ENCODE measurements around the gene RASD2.

RASD2 gene

DNA sequence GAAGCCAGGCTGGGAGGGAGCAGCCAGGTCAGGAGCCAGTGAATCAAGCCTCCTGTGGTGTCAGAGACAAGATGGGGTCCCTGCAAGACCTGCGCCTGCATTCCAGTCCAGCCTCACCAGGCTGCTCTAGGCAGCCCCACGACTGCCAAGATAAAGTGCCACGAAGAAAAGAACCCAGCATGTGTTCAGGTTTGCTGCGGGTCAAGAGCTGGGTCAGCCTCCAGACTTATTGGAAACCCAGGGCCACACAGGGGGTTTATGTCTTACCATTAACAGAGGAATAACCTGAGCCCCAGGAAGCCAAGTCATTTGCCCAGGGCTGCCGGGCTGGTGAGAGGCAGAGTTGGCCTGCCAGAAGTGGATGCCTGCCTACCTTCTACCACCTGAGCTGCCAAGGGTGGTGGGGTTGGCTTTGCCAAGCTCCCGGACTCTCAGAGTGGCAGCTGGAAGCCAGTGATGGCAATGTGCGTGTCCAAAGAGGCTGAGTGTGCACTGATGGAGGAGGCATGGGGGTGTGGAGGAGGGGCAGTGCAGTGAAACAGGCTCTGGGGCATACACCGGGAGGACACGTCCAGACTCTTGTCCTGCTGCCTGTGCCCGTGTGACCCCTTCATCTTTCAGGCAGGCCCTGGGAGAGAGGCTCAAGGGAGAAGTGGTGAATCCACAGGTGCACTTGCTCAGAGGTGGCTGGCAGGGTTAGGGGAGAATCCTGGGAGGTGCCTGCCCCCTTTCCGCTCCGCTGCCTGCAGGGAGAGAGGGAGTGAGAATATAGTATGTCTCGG is 1.7 kb downstream of the RASD2 start:
- DNase-seq: no peak

DNA sequence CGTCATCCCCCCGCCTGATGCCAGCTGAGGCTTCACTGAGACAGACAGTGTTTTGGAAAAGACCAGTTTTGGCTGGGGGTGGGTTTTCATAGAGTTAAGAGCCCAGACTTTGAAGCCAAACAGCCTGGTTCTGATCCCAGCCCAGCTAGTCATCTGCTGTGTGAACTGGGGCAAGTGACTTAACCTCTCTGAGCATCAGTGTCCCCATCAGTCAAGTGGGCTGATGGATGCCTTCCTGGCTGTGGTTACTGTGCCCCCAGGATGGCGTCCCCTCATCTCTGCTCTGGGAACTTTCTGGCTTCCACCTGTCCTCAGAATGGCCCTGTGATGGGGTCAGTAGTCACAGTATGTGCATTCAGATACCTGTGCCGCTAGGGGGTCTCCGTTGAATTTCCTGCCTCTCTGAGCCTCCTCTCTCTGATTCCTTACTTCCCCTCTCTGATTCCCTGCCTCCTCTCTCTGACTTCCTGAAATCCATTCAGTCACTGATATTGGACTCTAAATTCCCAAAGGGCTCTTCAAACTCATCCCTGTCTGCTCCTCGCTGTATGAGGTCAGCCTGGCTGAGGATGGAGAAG is 2.4 kb downstream of the RASD2 start:
- no peak for DNase-seq

DNA sequence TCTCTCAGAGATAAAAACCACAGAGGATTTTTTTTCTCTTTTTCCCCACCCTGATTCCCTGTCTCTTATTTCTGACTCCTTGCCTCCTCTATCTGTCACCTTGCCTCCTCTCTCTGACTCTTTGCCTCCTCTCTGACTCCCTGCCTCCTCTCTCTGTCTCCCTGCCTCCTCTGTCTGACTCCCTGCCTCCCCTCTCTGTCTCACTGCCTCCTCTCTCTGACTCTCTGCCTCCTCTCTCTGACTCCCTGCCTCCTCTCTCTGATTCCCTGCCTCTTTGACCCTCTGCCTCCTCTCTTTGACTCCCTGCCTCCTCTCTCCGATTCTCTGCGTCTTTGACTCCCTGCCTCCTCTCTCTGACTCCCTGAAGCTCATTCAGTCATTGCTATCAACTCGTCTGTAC is 3.1 kb downstream of the RASD2 start:
- DNase-seq: no peak

DNA sequence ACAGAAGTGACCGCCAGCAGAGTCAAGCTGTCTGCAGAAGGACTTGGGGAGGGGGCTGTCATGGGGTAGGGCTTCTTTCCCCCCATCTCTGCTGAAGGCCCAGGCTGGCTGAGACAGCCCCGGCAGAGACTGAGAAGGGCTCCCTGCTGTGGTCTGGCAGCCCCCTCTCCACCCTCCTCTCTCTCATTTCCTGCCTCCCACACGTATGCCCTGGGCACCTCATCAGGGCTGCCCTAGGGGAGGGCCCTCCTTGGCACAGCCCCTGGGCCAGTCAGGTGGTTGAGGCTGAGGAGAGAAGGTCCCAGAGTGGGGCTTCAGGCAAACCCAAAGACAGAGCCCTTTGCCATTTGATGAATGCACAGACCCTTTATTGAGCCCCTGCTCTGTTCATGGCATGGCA is 3.6 kb downstream of the RASD2 start:
- DNase-seq: no peak

DNA sequence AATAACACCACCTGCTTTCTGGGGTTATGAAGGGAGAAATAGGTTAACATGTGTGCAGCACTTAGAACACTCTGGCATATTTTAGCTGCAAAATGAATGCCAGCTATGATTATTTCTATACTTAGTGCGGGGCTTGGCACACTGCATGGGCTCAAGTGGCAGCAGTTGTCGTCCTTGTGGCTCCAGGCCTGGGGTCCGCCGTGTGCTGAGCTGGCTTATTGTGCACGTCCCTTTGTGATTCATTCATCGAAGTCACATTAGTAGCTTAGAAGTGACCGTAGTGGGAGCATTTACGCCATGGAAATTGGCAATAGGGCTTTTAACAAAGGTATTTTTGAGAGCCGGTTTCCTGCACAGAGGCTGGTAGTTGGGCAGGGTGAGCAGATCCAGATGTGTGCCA is 4.2 kb downstream of the RASD2 start:
- no peak for DNase-seq

DNA sequence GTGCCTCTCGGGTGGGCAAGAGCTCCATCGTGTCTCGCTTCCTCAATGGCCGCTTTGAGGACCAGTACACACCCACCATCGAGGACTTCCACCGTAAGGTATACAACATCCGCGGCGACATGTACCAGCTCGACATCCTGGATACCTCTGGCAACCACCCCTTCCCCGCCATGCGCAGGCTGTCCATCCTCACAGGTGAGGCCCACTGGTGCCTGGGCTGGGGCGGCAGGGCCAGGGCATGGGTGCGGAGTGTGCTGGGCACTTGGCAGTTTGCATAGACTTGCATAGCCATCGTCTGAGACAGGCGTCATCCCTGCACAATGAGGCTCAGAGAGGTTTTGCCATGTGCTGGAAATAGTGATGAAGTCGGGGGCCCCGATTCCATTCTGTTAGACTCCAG is 6.3 kb downstream of the RASD2 start:
- DNase-seq: no peak

DNA sequence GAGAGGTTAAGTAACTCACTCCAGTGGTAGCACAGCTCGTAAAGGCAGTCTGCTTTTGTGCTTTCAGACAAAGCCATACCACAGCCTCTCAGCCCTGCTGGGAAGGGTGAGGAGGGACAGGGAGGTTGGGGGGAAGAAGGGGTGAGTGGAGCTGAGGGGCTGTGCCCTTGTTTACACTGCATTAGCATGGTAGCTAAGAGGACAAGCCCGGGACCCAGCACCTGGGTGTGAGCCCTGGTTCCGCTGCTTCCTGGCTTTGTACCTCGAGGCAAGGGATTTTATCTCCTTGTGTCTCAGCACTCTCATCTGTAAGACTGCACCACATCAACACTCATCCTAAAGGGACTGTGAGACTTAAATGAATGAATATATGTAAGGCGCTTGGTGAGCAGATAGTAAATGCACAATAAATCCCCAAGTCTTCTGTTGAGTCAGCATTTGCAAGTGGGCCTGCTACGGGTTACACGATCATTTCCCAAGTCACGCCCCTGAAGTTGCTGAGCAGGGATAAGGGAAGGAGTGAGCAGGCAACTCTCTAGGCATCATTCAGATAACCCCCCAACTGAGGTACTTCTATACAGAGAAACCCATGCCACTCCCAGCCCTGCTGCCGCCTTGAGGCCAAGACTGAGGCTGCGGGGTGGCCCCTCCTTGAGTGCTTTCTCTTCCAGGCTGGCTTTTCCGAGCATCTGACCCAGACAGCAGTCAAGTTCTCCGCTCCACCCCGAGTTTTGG is 7.5 kb downstream of the RASD2 start:
- DNase-seq: no peak

DNA sequence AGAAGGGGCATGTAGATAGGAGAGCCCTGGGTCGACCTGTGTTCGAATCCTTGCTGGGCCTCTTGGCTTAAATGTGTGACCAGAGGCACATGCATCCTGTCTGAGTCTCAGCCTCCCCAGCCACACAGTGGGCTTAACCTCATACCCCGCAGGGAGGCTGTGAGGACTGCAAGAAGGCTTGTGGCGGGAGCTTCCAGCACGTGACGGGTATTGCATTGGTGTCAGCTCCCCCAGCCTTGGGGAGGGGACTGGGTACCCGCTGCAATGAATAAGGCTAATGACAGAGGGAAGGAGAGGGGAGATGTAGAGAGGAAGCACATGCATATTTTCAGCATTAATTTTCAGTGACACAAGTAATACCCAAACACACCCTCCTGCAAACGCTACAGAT is 8.1 kb downstream of the RASD2 start:
- DNase-seq: peak; percentile 34

DNA sequence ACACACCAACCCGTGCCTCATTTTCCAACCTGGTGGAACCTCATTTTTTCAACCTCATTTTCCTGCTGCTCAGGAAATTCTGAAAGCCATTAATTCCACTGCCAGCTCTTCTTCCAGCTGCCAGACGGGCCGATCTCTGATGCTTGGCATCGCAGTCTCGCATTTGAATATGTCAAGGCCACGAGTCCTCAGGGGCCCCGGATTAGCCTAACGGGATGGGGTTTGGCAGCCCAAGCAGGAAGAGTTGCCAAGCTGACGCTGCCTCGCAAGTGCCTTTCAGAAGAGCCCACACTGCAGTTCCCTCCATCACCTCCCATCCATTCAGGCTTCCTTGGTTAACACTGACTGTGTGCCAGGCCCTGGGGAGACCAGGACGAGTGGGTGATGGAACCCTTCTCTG is 8.7 kb downstream of the RASD2 start:
- no peak for DNase-seq

DNA sequence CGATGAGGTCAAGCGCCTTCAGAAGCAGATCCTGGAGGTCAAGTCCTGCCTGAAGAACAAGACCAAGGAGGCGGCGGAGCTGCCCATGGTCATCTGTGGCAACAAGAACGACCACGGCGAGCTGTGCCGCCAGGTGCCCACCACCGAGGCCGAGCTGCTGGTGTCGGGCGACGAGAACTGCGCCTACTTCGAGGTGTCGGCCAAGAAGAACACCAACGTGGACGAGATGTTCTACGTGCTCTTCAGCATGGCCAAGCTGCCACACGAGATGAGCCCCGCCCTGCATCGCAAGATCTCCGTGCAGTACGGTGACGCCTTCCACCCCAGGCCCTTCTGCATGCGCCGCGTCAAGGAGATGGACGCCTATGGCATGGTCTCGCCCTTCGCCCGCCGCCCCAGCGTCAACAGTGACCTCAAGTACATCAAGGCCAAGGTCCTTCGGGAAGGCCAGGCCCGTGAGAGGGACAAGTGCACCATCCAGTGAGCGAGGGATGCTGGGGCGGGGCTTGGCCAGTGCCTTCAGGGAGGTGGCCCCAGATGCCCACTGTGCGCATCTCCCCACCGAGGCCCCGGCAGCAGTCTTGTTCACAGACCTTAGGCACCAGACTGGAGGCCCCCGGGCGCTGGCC is 11.0 kb downstream of the RASD2 start:
- no peak for DNase-seq

DNA sequence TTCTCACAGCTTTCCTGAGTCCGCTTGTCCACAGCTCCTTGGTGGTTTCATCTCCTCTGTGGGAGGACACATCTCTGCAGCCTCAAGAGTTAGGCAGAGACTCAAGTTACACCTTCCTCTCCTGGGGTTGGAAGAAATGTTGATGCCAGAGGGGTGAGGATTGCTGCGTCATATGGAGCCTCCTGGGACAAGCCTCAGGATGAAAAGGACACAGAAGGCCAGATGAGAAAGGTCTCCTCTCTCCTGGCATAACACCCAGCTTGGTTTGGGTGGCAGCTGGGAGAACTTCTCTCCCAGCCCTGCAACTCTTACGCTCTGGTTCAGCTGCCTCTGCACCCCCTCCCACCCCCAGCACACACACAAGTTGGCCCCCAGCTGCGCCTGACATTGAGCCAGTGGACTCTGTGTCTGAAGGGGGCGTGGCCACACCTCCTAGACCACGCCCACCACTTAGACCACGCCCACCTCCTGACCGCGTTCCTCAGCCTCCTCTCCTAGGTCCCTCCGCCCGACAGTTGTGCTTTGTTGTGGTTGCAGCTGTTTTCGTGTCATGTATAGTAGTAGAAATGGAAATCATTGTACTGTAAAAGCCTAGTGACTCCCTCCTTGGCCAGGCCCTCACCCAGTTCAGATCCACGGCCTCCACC is 11.7 kb downstream of the RASD2 start:
- peak; percentile 70 for DNase-seq

DNA sequence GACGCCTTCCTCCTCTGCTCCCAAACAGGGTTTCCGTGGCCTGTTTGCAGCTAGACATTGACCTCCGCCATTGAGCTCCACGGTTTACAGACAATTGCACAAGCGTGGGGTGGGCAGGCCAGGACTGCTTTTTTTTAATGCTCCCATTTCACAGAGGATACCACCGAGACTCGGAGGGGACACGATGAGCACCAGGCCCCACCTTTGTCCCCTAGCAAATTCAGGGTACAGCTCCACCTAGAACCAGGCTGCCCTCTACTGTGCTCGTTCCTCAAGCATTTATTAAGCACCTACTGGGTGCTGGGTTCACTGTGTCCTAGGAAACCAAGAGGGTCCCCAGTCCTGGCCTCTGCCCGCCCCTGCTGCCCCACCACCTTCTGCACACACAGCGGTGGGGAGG is 12.2 kb downstream of the RASD2 start:
- DNase-seq: no peak

DNA sequence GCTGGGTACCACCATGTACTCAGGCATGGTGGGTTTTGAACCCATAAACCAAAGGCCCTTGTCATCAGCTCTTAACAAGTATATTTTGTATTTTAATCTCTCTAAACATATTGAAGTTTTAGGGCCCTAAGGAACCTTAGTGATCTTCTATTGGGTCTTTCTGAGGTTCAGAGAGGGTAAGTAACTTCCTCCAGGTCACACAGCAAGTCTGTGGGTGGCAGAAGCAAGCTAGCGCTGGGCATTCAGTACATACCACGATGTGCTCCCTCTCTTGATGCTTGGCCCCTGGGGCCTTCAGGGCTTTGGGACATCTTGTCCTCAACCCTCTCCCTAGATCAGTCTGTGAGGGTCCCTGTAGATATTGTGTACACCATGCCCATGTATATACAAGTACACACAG is 12.7 kb downstream of the RASD2 start:
- no peak for DNase-seq

DNA sequence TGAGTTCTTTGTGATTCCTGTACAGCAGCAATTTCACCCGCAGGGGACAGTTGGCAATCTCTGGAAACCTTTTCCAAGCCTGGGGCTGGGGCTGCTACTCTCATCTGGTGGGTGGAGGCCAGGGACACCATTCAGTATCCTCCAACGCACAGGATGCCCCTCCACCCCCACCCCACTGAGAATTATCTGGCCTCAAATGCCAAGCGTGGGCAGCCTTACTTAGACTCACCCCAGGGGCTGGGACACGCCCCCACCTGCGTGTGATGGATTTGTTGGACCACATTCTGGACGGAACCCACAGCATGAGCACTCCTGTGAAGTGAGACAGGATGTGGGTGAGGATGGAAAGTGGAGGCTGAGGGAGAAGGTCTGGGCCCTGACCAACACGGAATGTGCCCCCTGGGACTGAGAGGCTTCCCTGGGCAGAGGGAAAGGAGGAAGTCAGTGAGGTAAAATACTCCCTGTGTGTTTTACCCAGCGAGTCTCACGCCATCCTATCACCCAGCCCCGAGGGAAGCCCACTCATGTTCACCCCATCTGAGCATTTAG is 13.7 kb downstream of the RASD2 start:
- DNase-seq: no peak

DNA sequence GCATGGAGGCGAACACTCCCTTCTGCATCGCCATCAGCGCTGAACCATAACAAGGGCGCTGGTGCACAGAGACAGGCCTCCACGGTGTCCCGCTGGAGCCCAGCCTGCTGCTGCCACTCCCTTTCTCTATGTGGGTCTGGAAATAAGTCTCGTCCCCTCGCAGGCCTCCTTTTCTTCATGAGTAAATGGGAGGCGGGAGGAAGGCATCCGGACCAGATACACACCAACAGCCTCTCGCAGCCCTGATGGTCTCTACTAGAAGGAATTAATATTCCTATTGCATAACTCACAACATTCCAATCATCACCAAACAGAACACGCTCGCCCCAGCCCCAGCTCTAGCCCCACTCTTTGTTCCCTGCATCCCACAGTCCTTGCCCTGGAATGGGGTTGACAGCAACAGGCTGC is 14.9 kb downstream of the RASD2 start:
- peak; percentile 85 for DNase-seq

DNA sequence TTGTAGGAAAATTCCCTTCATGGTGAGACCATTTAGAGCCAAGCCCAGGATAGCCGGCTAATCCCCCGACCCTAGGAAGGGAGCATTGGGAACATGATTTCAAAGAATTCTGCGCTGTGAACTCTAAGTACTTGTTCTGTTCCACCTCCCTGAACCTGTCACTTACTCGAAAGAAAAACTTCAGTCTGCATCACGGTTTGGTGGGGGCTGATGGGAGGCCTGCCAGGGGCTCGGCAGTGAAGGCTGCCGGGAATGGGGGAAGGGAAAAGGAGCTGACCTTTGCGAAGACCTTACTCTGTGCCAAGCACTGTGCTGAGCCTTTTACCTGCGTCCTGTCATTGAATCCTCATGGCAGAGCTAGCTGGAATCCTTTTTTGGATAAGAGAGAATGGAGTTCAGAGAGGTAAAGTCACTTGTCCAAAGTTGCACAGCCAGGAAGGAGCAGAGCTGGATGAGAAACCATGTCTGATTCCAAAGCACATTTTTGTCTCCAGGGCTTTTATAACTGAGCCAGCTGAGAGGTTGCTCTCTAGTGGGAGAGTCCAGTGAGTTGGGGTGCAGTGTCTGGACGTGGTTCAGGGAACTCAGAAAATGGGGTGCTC is 15.4 kb downstream of the RASD2 start:
- no peak for DNase-seq

DNA sequence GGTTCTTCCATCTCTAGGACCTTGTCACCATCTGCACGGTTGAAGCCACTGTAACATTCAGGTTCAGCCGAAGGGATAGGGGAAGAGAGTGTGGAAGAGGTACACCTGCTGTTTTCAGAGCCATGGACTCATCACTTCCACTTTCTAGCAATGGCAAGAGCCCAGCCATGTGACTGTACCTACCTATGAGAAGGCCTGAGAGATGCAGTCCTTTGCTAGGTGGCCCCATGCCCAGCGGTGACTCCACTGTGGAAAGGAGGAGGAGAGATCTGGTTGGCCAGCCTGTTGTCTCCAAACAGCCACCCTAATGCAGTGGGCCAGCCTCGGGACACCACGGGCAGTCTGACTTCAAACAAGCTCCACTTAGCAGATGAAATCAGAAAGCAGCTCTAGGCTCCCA is 16.0 kb downstream of the RASD2 start:
- no peak for DNase-seq

DNA sequence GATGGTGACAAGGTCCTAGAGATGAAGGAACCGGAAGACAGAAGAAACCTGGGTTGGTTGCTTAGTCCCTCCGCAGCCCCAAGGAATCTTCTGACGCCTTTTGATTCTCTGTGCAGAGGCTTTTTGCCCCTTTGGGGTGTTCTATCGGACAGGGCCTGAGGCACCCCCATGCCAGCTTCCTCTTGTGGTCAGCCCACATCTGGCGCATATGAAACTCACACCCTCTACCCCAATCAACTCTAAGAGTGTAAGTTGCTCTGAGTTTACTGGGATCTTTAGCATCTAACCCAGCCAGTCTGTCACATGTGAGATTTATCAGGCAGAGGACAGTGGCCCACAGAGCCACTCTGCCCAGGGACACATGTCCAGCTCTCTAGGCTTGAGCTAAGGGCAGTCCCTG is 17.4 kb downstream of the RASD2 start:
- no peak for DNase-seq

DNA sequence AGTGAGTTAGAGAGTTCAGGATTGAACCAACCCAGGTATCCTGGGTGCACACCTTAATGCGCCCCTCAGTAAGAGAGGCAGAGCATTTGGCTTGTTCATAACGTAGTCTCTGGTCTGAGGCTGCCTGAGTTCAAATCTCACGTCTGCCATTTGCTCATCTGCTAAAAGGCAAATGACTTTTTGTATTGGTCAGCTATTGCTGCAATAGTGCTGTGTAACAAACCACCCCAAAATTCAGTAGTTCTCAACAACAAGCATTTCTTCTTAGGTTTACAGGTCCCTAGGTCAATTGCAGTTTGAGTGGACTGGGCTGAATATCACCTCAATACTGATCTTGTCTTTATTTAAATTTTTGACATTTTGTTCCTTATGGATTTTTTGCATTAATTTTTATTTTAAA is 18.1 kb downstream of the RASD2 start:
- DNase-seq: no peak

DNA sequence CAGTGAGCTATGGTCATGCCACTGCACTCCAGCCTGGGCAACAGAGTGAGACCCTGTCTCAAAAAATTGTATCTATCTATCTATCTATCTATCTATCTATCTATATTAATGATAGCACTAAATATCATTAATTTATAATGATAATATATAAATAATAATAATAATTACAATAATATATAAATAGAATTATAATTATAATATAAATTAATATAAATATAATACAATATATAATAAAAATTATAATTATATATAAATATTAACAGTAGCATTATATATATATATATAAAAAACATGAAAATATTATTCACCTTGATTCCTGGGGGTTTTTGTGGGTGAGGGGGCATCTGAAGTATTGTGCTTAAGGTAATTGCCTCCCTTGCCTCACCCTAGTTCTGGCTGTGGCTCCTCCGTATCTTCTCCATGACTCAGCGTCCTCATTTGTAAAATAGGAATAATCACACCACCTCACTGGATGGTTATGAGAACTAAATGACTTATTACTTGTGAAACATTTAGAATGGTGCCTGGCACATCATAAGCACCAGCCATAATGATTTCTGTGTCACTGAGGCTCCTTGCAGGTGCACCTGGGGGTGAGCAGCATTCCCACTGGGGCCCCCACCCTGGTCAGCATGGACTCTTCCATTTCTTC is 18.8 kb downstream of the RASD2 start:
- peak; percentile 49 for DNase-seq

DNA sequence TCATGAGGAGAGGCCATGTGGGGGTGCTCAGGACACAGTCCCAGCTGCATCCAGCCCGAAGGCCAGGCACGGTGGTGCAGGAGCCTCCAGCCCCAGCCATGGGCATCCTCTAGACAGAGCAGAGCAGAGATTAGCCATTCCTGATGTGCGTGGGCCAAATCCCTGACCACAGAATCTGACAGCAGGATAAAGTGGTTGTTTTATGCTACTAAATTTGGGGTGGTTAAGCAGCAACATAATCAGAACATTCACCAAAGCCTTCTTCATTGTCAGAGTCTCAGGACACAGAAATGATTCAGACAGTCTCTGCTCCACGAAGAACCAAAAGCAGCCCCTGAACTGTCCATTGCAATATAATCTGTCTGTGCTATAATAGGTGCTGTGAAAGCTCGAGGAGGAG is 19.7 kb downstream of the RASD2 start:
- DNase-seq: no peak

DNA sequence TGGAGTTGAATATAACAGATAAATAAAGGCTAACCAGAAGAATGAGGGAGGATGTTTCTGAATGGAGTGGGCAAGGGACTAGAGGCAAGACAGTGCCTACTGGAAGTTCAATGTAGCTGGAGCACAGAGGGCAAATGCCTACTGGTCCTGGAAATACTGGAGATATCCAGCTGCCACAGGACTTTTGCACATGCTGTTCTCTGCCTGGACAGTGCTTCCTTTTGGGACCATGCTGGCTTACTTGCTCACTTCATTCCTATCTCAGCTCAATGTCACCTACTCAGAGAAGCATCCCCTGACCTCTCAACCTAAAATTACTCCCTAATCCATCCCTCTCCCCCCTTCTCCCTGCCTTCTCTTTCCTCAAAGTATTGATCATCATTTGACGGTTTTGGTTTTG is 20.2 kb downstream of the RASD2 start:
- no peak for DNase-seq

All from fibroblast of skin of right quadriceps (primary cell).